Testis (tissue), 2 donors: ENCODE measurements around the gene SLC15A5.

ENCODE experiments used
- POLR2A ChIP-seq: fragments of 450-650 bp; IDR thresholded peaks from one replicate; pipeline ENCODE4 v1.6.1; 2017; ENCODE audit warnings: antibody characterized with exemption, mild to moderate bottlenecking, moderate library complexity
- TF ChIP-seq, protein P1 (sequence below), 3 experiments: fragments of 450-650 bp in 2 of 3; fragments of 200-600 bp in 1 of 3; sonication (generic) in 1 of 3; IDR thresholded peaks; one replicate each; pipeline ENCODE4 v1.5.1; 2016 to 2019; ENCODE audit warnings: antibody characterized with exemption in 3 of 3, mild to moderate bottlenecking in 2 of 3, moderate library complexity in 1 of 3

DNA sequence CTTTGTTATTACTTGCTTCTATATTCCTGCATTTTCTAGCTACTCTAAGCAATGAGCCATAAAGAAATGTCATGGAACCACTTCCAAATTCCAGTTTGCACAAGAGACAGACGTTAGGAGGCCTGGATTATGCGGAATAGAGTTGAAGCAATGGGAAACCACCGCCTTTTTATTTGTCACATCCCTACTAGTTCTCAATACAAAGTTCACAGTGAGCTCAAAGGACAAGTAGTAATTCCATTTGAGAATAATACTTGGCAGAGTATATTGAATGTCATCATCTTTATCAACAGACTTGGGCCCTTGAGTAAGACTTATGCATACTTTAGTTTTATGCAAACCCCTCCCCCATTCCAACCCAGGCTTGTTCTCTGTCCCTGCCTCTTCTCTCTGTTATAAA, 3.7 kb upstream of the SLC15A5 start:
- TF ChIP-seq, protein P1, sequence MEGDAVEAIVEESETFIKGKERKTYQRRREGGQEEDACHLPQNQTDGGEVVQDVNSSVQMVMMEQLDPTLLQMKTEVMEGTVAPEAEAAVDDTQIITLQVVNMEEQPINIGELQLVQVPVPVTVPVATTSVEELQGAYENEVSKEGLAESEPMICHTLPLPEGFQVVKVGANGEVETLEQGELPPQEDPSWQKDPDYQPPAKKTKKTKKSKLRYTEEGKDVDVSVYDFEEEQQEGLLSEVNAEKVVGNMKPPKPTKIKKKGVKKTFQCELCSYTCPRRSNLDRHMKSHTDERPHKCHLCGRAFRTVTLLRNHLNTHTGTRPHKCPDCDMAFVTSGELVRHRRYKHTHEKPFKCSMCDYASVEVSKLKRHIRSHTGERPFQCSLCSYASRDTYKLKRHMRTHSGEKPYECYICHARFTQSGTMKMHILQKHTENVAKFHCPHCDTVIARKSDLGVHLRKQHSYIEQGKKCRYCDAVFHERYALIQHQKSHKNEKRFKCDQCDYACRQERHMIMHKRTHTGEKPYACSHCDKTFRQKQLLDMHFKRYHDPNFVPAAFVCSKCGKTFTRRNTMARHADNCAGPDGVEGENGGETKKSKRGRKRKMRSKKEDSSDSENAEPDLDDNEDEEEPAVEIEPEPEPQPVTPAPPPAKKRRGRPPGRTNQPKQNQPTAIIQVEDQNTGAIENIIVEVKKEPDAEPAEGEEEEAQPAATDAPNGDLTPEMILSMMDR (IDR thresholded peaks at IDR 0.05), result no peak
- no peak for TF ChIP-seq POLR2A
